GM18498 (cell line): ENCODE measurements around the gene RNF130.

Experiments used
- ATAC-seq: cut with Tn5 transposase; IDR thresholded peaks from one replicate; pipeline ENCODE4 v1.9.1; 2021; ENCODE audit warnings: mild to moderate bottlenecking, moderate library complexity; ENCODE audit not compliant: unreplicated experiment

The RNF130 gene

DNA sequence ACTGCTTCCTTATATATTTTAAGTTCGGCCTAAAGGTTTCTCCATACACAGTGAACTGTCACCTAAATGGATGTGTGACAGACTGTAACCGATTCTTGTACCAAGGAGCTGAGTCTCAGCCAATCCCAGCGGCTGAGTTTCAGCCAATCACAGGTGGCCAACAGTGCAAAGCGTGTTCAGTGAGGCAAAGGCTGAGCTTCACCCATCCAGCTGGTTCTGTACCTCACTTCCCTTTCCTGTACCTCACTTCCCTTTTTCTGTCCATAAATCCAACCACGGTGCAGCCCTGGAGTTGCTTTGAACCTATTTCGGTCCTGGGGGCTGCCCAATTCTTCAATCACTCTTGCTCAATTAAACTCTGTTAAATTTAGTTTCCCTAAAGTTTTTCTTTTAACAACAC lies 148.1 kb downstream of the RNF130 start:
- ATAC-seq: no peak

DNA sequence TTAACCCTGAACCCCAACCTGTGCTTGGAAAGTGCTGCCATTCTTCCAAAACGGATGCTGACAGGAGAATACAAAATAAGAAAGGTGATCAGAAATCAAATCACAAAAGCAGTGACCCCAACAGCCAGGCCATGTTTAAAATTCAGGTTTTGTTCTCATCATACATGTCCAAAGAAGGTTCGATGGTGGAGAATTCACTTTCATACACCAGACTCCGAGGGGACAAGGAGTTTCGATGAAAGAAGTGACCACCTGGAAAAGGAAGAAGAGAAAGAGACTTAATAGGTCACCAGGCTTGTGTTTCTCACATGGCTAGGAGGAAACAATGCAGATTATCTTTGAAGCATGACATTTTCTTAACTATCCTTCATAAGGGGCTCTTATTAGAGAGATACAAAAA lies 151.4 kb downstream of the RNF130 start:
- no peak for ATAC-seq

DNA sequence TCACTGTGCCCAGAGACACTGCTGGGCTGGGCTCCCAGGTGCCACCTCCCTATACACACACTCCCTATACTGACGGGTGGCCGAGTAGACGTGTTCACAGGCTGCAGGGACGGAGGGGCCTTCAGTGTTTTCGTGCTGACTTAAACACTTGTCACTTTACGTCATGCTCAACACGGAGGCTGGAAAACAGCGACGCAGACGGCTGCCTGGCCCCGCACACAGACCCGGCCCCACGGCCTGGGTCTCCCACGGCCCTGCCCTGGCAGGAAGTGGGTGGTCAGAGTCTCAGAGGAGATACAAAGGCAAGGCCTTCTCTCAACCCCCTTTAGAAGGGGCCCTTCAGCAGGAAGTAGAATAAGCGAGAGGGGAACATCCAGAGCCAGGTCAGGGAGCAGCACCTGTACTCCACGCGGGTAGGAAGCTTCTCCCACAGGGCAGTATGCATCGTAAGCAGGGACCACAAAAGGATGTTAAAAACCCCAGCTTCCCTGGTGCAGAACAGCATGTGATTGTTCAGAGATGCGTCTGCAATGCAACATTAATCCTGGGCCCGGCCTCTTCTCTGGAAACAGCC lies 152.0 kb downstream of the RNF130 start:
- ATAC-seq: no peak

GRCh38 chr5:179918742-179919486 lies 152.6 kb downstream of the RNF130 start:
- ATAC-seq: no peak

DNA sequence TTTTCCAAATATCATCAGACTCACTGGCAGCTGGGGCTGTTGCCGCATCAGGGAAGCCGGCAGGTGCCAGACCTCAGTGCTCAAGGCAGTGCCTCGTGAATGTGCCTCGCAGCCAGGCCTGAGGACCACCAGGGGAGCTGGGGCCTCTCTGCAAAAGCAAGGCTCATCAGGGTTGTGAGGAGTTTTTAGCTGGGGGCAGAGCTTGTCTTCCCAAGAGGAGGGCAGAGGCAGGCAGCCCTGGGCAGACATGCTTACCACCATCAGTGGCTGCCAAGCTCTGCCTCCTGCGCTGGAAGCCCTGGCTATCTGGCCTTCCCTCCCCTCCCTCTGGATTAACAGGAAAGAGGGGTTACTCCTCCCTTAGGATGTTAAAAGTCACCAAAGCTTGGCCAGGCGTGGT lies 155.0 kb downstream of the RNF130 start:
- ATAC-seq: no peak

DNA sequence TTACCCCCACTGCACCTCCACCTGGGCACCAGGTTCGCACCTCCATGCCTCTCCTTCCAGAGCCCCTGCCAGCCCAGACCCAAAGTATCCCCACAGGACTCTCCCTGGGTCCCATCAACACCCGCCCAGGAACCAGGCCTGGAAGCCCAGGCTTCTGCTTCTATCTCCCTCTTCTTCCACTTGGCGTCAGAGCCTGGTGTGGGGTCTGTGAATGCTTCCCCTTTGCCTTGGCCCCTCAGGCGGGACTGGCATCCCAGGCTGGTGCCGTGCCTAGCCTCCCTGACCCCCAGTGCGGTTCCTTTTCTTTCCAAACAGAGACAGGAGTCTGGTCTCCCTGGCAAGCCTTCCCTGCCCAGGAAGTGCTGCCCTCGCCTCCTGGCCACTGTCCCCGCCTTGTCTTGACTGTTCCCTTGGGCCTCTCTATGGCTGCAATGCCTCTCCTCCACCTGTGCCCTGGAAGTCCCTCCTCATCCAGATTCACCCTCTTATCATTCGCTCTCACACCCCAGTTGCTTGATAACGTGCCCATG lies 156.1 kb downstream of the RNF130 start:
- ATAC-seq: no peak

DNA sequence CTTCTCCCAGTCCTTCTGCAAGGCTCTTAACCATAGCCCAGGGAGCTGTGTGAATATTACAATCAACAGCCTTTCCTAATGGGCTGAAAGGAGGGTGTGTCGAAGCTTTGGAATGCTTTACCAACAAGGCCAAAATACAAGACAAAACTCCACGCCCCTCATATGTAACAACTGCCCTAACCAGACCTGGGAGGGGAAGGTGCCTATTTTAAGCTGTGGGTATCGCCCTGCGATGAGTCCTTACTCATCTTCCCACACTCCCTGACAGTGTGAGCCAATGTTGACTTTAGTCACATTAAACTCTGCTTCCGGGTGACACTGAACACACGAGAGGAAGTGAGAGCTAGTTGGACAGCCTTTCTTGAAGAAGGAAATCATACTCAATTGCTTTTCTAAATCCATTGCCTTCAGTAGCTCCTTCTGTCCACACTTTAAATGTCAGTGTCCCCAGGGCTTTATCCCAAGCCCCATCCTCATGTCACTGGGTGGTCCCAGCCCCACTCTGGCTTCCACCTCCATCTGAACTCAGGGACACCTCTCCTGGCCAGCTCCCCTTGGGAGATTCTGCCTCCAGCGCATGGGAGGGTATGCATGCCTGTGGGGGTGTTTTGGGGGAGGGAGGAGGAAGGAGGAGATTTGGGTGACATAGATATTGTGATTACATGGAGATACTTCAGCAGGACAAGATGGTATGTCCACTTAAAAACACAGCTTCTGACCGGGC lies 157.4 kb downstream of the RNF130 start:
- no peak for ATAC-seq

GRCh38 chr5:179913461-179913860 lies 158.1 kb downstream of the RNF130 start:
- no peak for ATAC-seq

GRCh38 chr5:179912951-179913350 lies 158.6 kb downstream of the RNF130 start:
- ATAC-seq: no peak

DNA sequence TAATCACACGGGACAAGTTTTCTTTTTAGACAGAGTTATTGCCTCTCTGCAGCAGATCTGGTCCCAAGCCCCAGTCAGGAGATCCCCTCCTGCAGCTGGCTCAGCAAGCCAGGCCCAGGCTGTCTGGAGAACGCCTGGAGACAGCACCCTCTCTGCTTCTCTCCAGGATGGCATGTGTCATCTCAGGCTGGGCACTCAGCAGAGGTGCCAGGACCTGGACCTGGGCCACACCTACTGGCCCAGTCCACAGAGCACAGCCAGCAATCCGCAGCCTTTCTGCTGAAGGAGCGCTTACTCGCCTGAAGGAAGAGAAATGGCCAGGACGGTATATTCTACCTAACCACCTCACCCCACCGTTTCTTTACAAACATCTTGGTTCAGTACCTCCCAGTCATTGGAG lies 159.2 kb downstream of the RNF130 start:
- ATAC-seq: no peak

DNA sequence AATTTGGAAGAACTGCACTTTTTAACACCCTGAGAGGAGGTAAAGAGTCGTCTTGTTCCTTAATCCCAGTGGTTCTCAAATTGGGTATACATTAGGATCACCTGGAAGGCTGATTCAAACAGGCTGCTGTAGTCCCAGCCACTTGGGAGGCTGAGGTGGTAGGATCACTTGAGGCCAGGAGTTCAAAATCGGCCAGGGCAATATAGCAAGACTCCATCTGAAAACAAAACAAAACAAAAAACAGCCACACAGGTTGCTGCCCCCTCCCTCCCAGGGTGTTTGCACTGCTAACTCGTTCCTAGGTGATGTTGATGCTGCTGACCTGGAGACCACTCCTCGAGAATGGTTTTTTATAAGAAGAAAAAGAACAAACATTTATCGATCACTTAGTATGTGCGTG lies 162.3 kb downstream of the RNF130 start:
- ATAC-seq: no peak

- no peak for ATAC-seq
Observed at GRCh38 chr5:179908528-179908927, 163.0 kb downstream of the RNF130 start.

DNA sequence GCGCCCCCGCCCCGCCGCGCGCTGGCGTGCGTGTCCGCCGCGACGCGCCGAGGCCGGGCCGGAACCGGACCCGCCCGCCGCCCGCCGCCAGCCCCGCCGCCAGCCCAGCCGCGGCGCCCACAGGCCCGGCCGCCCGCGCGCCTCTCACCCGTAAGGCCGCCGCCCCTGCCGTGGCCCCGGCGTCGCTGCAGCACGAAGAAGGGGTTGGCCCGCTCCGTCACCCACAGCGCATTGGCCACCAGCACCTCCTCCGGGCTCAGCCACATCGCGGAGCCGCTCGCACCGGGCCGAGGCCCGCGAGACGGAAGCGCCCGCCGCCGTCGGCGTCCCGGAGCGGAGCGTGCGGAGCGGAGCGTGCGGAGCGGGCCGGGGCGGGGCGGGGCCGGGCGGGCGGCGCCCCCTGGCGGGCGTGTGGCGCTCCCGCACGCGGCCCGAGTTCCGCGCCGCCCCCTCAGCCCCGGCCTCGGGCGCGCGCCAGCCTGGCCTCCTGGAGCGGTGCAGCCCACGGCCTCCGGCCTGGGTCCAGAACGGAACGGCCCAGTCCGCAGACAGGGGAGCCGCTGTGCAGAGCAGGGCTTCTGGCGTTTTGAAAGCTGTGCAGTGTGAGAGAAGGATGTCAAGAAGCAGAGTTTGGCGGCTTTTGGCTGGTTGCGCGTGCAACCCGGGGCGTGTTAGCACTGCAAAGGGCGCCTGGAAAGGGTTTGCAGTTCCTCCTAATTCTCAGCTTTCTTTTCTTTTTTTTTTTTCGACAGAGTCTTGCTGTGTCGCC lies 163.8 kb downstream of the RNF130 start, which contains the start of gene TBC1D9B:
Gene TBC1D9B, minus strand, starts transcription at position 342 of the 769 bp plus-strand sequence. Its CDS starts 76 bp downstream, at position 266.
- ATAC-seq: peak; percentile 87

DNA sequence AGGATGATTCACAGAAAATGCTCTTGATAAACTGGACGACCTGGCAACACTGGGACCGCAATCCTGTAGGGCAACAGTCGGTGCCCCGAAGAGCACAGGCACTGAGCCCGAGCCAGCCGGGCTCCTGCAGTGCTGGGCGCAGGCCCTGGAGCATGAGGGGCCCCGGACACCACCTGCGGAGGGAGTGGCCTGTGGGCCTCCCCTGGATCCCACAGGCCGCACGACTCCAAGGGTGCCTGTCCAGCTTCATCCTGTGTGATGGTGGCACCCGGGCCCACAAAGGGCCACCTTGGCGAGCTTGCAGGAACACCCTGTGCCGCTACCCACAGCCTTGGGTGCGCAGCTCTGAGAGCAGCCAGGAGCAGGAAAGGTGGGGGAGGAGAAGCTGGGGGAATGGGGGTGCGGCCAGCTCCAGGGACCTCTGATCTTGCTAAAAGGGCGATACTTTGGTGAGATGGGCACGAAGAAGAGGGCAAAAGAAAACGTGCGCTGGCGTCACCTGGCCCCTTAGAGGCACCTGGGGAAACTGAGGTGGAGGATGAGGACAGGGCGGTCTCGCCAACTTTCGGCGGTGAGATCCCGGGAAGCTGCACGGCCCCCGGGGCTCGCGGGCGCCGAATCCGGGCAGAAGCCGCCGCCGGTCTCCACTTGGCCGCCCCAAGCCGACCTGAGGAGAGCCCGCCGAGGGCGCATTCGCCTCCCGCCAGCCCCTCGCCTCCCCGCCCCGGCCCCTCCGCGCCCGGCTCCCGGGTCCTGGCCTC lies 164.6 kb downstream of the RNF130 start:
- ATAC-seq: no peak

DNA sequence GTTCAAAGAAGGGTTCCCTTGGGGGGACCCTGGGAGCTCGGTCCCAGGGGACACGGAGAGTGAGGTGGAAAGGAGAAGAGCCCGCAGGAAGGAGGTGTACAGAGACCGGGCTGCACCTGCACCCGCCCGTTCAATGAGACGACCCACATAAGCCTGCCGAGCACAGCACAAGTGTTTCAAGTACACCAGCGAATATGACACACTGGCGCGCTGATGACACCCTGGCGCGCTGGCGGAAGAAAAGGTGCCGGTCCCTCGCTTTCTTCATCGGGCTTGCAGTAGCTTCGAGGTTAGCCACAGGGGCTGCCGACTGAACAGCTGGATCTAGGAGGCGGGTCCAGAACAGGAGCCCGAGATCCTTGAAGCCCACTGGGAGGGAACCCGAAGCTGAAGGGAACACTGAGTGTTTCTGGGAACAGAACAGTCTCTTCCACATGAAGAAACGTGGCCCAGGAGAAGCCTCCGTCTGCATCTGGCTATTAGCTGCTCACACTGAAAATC lies 165.2 kb downstream of the RNF130 start:
- no peak for ATAC-seq

- no peak for ATAC-seq
Observed at GRCh38 chr5:179905161-179905560, 166.4 kb downstream of the RNF130 start.
